RWPE1 (cell line): ENCODE measurements around the gene RPRD1A.

Source experiments
- CTCF ChIA-PET: fragments of 350-600 bp; sonication (Branson Sonifier 250); formaldehyde crosslinking; extraction: SDS; loops from one replicate; lab custom pipeline; 2021; lab: Yijun Ruan, JAX
- POLR2A ChIA-PET: fragments of 400-600 bp; formaldehyde crosslinking; extraction: SDS; loops from one replicate; lab custom pipeline; 2020; ENCODE audit warnings: antibody characterized with exemption; ENCODE audit not compliant: low non-redundant PET; lab: Yijun Ruan, JAX
- DNase-seq: peaks from one replicate; pipeline ENCODE4 v3.0.0; 2012; ENCODE audit warnings: low spot score
- H3K27ac ChIP-seq: fragments of 450-650 bp; 2 replicates; pipeline ENCODE4 v1.5.1; 2017
- CTCF ChIP-seq: fragments of 450-650 bp; conservative IDR thresholded peaks from 2 replicates; pipeline ENCODE4 v1.5.1; 2017; ENCODE audit warnings: low read depth, mild to moderate bottlenecking

RPRD1A gene

GRCh38 chr18:36108601-36109000 is 41.2 kb upstream of the RPRD1A start:
- ChIA-PET POLR2A (no interaction called here), CTCF (interaction anchor here (0.7 kb wide), 1 partner anchor 205 kb away, joined by 3 read pairs; no protein-coding TSS in a partner anchor)
- DNase-seq, result no peak
- no peak for TF ChIP-seq CTCF
- H3K27ac ChIP-seq, result no peak overlapping the region

- no peak for DNase-seq
- ChIA-PET POLR2A (no interaction called here), CTCF (interaction anchor here (0.7 kb wide), 1 partner anchor 204 kb away, joined by 3 read pairs; no protein-coding TSS in a partner anchor)
- TF ChIP-seq CTCF, result no peak
- H3K27ac ChIP-seq, result no peak overlapping the region
These were observed 40.8 kb upstream of the RPRD1A start for GRCh38 chr18:36108196-36108595.

- CTCF ChIA-PET, result no interaction called here
- H3K27ac ChIP-seq, result no peak overlapping the region
- no peak for DNase-seq
- TF ChIP-seq CTCF, result no peak
- POLR2A ChIA-PET, result no interaction called here
These were observed 40.1 kb upstream of the RPRD1A start for GRCh38 chr18:36107477-36107876.

GRCh38 chr18:36104749-36105148 is 37.4 kb upstream of the RPRD1A start:
- ChIA-PET POLR2A (no interaction called here), CTCF (no interaction called here)
- DNase-seq, result no peak
- H3K27ac ChIP-seq, result no peak overlapping the region
- no peak for TF ChIP-seq CTCF

GRCh38 chr18:36101943-36102342 is 34.6 kb upstream of the RPRD1A start:
- ChIA-PET POLR2A (no interaction called here), CTCF (no interaction called here)
- no peak overlapping the region for H3K27ac ChIP-seq
- TF ChIP-seq CTCF, result no peak
- DNase-seq, result no peak

GRCh38 chr18:36099311-36099710 is 32.0 kb upstream of the RPRD1A start:
- POLR2A ChIA-PET, result no interaction called here

More at GRCh38 chr18:36099311-36099710, 32.0 kb upstream of the RPRD1A start:
- CTCF ChIA-PET, result interaction anchor here (0.6 kb wide), 1 partner anchor 258 kb away, joined by 4 read pairs; no protein-coding TSS in a partner anchor
- TF ChIP-seq CTCF, result no peak
- DNase-seq, result no peak
- no peak overlapping the region for H3K27ac ChIP-seq
